ENCODE results near the gene E2F7.

Gene E2F7

DNA sequence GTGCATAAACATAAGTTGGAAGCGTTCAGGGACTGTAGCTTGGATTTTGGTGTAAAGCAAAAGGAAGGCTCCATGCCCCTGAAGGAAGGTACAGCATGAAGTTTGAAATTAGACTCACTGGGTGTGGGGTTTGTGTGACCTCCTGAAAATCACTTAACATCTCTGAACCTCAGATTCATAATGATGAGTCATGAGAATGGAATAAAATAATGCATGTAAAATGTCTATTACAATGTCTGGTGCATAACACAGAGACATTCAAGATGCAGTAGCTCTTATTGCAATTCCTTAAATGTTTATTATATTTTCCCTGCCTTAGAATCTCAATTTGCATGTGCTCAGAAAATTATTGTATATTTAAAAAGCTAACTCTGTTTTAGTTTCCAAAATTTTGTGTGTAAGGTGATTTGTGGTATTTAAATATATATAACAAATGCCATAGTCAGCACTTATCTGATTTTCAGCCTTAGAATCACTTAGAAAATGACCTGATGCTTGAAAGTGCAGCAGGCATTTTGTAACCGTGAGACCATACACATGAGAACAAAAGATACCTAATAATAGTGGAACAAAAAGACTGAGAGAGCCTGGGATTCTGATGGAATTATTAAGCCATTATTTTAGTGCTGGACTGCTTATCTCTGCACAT, 66.3 kb downstream of the E2F7 start:
- peaks cover 20% of the 10 kb centered on the region for H3K4me1 ChIP-seq (ENCODE audit: insufficient read depth, low read length)
- no peak overlapping the region for H3K27ac ChIP-seq (ENCODE audit: low read length)
- no peaks in the 10 kb centered on the region for H3K79me2 ChIP-seq (ENCODE audit: insufficient read depth, low read length)
- H3K36me3 ChIP-seq (ENCODE audit: insufficient read depth, low read length), result no peaks in the 10 kb centered on the region
- H3K9me3 ChIP-seq (ENCODE audit: insufficient read depth, low read length, severe bottlenecking), result no peaks in the 10 kb centered on the region
- H3K27me3 ChIP-seq (ENCODE audit: insufficient read depth, low read length, poor library complexity), result peaks cover 3% of the 10 kb centered on the region
- no peak overlapping the region for H3K4me2 ChIP-seq (ENCODE audit: insufficient read depth, low read length)
- no peaks in the 10 kb centered on the region for H4K20me1 ChIP-seq (ENCODE audit: insufficient read depth, low read length)
- no peak overlapping the region for H2AFZ ChIP-seq (ENCODE audit: low read depth, low read length)
- DNase-seq (no peak), ATAC-seq (ENCODE audit: insufficient read depth, low read depth) (no peak)
- H3K4me3 ChIP-seq (ENCODE audit: low read depth in 1 of 2, low read length in 2 of 2), result no peak overlapping the region
- TF ChIP-seq EZH2 (IDR thresholded peaks at IDR 0.05; ENCODE audit: borderline replicate concordance, low read depth, low read length, severe bottlenecking), result no peak
- no peak overlapping the region for H3K9ac ChIP-seq (ENCODE audit: low read depth, low read length)

DNA sequence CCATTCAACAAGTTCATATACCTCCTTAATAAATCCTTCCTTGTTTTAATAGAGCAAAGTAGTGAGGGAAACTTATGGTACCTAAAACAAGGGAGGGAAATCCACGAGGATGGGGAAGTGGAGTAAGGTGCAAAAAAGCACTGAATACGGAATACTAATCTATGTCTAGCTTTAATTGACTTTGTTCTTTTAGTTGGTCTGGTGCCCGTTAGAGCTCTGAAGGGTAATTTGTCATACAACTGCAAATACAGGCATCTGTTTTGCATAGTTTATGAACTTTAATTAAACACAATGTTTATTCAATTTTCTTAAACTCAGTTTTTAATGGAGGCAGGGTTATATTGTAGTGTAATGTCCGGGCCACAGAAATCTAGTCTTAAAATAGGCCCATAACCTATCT, 67.0 kb downstream of the E2F7 start:
- Histone ChIP-seq H3K4me2 (ENCODE audit: insufficient read depth, low read length) (no peak overlapping the region), H3K9me3 (ENCODE audit: insufficient read depth, low read length, severe bottlenecking) (no peaks in the 10 kb centered on the region), H2AFZ (ENCODE audit: low read depth, low read length) (no peak overlapping the region), H3K27me3 (ENCODE audit: insufficient read depth, low read length, poor library complexity) (no peaks in the 10 kb centered on the region), H3K4me1 (ENCODE audit: insufficient read depth, low read length) (peaks cover 13% of the 10 kb centered on the region), H4K20me1 (ENCODE audit: insufficient read depth, low read length) (no peaks in the 10 kb centered on the region), H3K9ac (ENCODE audit: low read depth, low read length) (no peak overlapping the region), H3K4me3 (ENCODE audit: low read depth in 1 of 2, low read length in 2 of 2) (no peak overlapping the region), H3K36me3 (ENCODE audit: insufficient read depth, low read length) (no peaks in the 10 kb centered on the region), H3K79me2 (ENCODE audit: insufficient read depth, low read length) (no peaks in the 10 kb centered on the region), H3K27ac (ENCODE audit: low read length) (no peak overlapping the region)
- DNase-seq, result no peak
- ATAC-seq (ENCODE audit: insufficient read depth, low read depth), result no peak
- TF ChIP-seq, protein P1, sequence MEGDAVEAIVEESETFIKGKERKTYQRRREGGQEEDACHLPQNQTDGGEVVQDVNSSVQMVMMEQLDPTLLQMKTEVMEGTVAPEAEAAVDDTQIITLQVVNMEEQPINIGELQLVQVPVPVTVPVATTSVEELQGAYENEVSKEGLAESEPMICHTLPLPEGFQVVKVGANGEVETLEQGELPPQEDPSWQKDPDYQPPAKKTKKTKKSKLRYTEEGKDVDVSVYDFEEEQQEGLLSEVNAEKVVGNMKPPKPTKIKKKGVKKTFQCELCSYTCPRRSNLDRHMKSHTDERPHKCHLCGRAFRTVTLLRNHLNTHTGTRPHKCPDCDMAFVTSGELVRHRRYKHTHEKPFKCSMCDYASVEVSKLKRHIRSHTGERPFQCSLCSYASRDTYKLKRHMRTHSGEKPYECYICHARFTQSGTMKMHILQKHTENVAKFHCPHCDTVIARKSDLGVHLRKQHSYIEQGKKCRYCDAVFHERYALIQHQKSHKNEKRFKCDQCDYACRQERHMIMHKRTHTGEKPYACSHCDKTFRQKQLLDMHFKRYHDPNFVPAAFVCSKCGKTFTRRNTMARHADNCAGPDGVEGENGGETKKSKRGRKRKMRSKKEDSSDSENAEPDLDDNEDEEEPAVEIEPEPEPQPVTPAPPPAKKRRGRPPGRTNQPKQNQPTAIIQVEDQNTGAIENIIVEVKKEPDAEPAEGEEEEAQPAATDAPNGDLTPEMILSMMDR (IDR thresholded peaks at IDR 0.05; ENCODE audit: borderline replicate concordance, extremely low read depth, low read length, poor library complexity, severe bottlenecking), result no peak

DNA sequence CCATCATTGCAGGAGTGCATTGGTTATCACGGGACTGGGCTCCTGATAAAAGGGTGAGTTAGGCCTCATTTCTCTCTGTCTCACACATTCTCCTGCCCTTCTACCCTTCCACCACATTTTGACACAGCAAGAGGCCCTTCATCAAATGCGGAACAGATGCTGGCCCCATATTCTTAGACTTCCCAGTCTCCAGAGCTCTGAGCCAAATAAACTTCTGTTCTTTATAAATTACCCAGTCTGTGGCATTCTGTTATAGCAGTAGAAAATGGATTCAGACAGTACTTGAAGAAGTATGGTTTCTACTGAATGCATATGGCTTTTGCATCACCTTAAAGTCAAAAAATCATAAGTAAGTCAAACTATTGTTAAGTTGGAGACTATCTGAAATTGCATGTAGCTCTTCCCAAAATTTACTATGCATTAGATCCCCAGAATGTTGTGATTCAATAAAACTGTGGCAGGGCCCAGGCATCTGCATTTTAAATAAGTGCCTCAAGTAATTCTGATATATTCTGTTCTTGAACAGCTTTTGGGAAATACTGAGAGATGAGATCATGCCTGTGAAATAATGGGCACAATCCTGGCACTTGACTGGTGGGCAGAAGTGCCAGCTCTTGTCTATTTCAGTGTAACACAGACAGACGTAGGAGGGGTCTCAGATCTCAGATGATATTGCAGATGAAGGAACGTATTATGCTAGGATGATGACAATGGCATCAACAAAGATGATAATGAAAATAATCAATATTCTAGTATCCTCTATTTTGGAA, 68.2 kb downstream of the E2F7 start:
- Histone ChIP-seq H4K20me1 (ENCODE audit: insufficient read depth, low read length) (no peaks in the 10 kb centered on the region), H3K79me2 (ENCODE audit: insufficient read depth, low read length) (no peaks in the 10 kb centered on the region), H3K4me3 (ENCODE audit: low read depth in 1 of 2, low read length in 2 of 2) (no peak overlapping the region), H3K27me3 (ENCODE audit: insufficient read depth, low read length, poor library complexity) (no peaks in the 10 kb centered on the region), H3K36me3 (ENCODE audit: insufficient read depth, low read length) (no peaks in the 10 kb centered on the region), H3K4me1 (ENCODE audit: insufficient read depth, low read length) (peaks cover 1% of the 10 kb centered on the region), H3K9ac (ENCODE audit: low read depth, low read length) (no peak overlapping the region), H3K4me2 (ENCODE audit: insufficient read depth, low read length) (no peak overlapping the region), H2AFZ (ENCODE audit: low read depth, low read length) (no peak overlapping the region), H3K9me3 (ENCODE audit: insufficient read depth, low read length, severe bottlenecking) (no peaks in the 10 kb centered on the region), H3K27ac (ENCODE audit: low read length) (no peak overlapping the region)
- DNase-seq (no peak), ATAC-seq (ENCODE audit: insufficient read depth, low read depth) (no peak)
- TF ChIP-seq EZH2 (IDR thresholded peaks at IDR 0.05; ENCODE audit: borderline replicate concordance, low read depth, low read length, severe bottlenecking), result no peak
- TF ChIP-seq, protein P1 (IDR thresholded peaks at IDR 0.05; ENCODE audit: borderline replicate concordance, extremely low read depth, low read length, poor library complexity, severe bottlenecking), result no peak

DNA sequence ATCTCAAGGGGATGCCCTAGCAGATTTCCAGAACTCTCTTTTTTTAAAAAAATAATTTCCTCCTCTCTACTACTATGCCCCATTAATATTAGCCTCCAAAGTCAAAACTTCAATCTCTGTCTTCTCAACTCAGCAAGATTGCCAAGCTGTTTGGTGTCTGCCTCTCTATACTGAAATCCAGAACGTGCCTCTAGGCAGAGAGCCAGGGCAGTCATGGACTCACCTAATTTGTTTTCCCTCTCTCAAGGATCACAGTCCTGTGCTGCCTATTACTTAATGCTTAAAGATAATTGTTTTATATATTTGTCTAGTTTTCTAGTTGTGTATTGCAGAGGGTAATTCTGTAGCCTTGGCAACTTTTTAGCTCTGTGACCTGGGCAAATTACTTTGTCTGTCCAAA, 74.7 kb downstream of the E2F7 start:
- Histone ChIP-seq H3K9ac (ENCODE audit: low read depth, low read length) (no peak overlapping the region), H3K27ac (ENCODE audit: low read length) (no peak overlapping the region), H3K4me2 (ENCODE audit: insufficient read depth, low read length) (no peak overlapping the region), H3K4me3 (ENCODE audit: low read depth in 1 of 2, low read length in 2 of 2) (no peak overlapping the region), H3K79me2 (ENCODE audit: insufficient read depth, low read length) (no peaks in the 10 kb centered on the region), H3K9me3 (ENCODE audit: insufficient read depth, low read length, severe bottlenecking) (no peaks in the 10 kb centered on the region), H3K36me3 (ENCODE audit: insufficient read depth, low read length) (no peaks in the 10 kb centered on the region), H3K27me3 (ENCODE audit: insufficient read depth, low read length, poor library complexity) (no peaks in the 10 kb centered on the region), H3K4me1 (ENCODE audit: insufficient read depth, low read length) (no peaks in the 10 kb centered on the region), H2AFZ (ENCODE audit: low read depth, low read length) (no peak overlapping the region), H4K20me1 (ENCODE audit: insufficient read depth, low read length) (no peaks in the 10 kb centered on the region)
- TF ChIP-seq, protein P1 (IDR thresholded peaks at IDR 0.05; ENCODE audit: borderline replicate concordance, extremely low read depth, low read length, poor library complexity, severe bottlenecking), result no peak
- no peak for TF ChIP-seq EZH2 (IDR thresholded peaks at IDR 0.05; ENCODE audit: borderline replicate concordance, low read depth, low read length, severe bottlenecking)
- no peak for ATAC-seq (ENCODE audit: insufficient read depth, low read depth)
- DNase-seq, result no peak
